HepG2 (cell line): ENCODE data around the gene ANKHD1.

Source experiments
- CCDC6 ChIP-seq: sonication (generic); formaldehyde crosslinking; IDR thresholded peaks from 2 replicates; pipeline ENCODE4 v1.8.1; 2022; ENCODE audit warnings: mild to moderate bottlenecking, missing genetic modification reagents, moderate library complexity
- EZH2 ChIP-seq: conservative IDR thresholded peaks from 2 replicates; pipeline ENCODE4 v1.6.1; 2012; ENCODE audit warnings: mild to moderate bottlenecking, low read depth, low read length, moderate library complexity
- FOXJ3 ChIP-seq: sonication (generic); formaldehyde crosslinking; IDR thresholded peaks from 2 replicates; pipeline ENCODE4 v1.4.0; 2020; ENCODE audit warnings: missing genetic modification reagents, mild to moderate bottlenecking, borderline replicate concordance
- NBN ChIP-seq: fragments of 450-650 bp; conservative IDR thresholded peaks from 2 replicates; pipeline ENCODE4 v1.6.1; 2017
- PHF8 ChIP-seq: sonication (generic); formaldehyde crosslinking; IDR thresholded peaks from 2 replicates; pipeline ENCODE4 v1.5.0; 2020; ENCODE audit warnings: missing genetic modification reagents
- POLR2A ChIP-seq, 2 experiments: IDR thresholded peaks; 2 replicates each; pipeline ENCODE4 v1.6.1; 2011; ENCODE audit warnings: low read depth in 2 of 2, low read length in 2 of 2, mild to moderate bottlenecking in 1 of 2, moderate library complexity in 1 of 2; ENCODE audit not compliant: insufficient read depth in 1 of 2
- SMC3 ChIP-seq: IDR thresholded peaks from 2 replicates; pipeline ENCODE4 v1.6.1; 2011; ENCODE audit warnings: low read length, improper control_type of control experiment
- ZSCAN21 ChIP-seq: sonication (generic); formaldehyde crosslinking; IDR thresholded peaks from 2 replicates; pipeline ENCODE4 v1.8.0; 2022; ENCODE audit warnings: mild to moderate bottlenecking, missing genetic modification reagents, moderate library complexity, borderline replicate concordance
- TF ChIP-seq, protein P1 (sequence below), 2 experiments: sonication (generic) in 1 of 2; formaldehyde crosslinking in 1 of 2; IDR thresholded peaks; 2 replicates each; pipeline versions ENCODE4 v1.5.1 to v1.6.1; 2011 to 2020; ENCODE audit warnings: borderline replicate concordance in 1 of 2, low read depth in 1 of 2, low read length in 1 of 2, mild to moderate bottlenecking in 1 of 2, missing genetic modification reagents in 1 of 2, moderate library complexity in 1 of 2
- TF ChIP-seq, protein P2 (sequence below): sonication (generic); formaldehyde crosslinking; IDR thresholded peaks from 2 replicates; pipeline ENCODE4 v1.8.1; 2023; ENCODE audit warnings: mild to moderate bottlenecking, missing genetic modification reagents
- TF ChIP-seq, protein P3 (sequence below): sonication (generic); formaldehyde crosslinking; IDR thresholded peaks from 2 replicates; pipeline ENCODE4 v1.5.0; 2020; ENCODE audit warnings: mild to moderate bottlenecking, missing genetic modification reagents, moderate library complexity

DNA sequence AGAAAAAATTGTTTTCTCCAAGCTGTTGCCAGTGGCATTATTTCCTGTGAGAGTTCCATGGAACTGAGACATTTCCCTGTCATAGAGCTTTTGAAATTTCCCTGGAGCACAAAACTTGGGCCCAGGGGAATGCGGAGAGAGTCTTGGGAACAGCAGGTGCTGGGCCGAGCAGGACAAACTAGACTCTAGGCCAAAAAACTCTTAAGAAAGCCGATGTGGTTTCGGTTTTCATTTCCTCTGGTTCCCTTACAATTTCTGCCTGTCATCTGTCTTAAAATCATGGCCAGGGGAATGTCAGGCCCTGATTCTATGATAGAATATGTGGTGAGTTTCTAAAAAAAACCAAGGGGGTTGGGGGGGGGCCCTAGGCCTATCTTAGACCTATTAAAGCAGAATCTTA lies 167.6 kb downstream of the ANKHD1 start:
- TF ChIP-seq POLR2A (IDR thresholded peaks at IDR 0.05; ENCODE audit: insufficient read depth in 1 of 2, low read depth in 2 of 2, low read length in 2 of 2): no peak
- no peak for TF ChIP-seq CCDC6 (CRISPR knock-in tag)
- no peak for TF ChIP-seq PHF8 (CRISPR knock-in tag)
- no peak for TF ChIP-seq ZSCAN21
- no peak for TF ChIP-seq FOXJ3 (CRISPR knock-in tag)
- no peak for TF ChIP-seq EZH2
- no peak for TF ChIP-seq NBN
- TF ChIP-seq, protein P1, sequence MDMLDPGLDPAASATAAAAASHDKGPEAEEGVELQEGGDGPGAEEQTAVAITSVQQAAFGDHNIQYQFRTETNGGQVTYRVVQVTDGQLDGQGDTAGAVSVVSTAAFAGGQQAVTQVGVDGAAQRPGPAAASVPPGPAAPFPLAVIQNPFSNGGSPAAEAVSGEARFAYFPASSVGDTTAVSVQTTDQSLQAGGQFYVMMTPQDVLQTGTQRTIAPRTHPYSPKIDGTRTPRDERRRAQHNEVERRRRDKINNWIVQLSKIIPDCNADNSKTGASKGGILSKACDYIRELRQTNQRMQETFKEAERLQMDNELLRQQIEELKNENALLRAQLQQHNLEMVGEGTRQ (IDR thresholded peaks at IDR 0.05; ENCODE audit: low read depth, low read length): no peak
- TF ChIP-seq, protein P1 (CRISPR knock-in tag; IDR thresholded peaks at IDR 0.05; ENCODE audit: borderline replicate concordance): no peak
- no peak for TF ChIP-seq SMC3
- TF ChIP-seq, protein P2, sequence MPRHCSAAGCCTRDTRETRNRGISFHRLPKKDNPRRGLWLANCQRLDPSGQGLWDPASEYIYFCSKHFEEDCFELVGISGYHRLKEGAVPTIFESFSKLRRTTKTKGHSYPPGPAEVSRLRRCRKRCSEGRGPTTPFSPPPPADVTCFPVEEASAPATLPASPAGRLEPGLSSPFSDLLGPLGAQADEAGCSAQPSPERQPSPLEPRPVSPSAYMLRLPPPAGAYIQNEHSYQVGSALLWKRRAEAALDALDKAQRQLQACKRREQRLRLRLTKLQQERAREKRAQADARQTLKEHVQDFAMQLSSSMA (CRISPR knock-in tag): no peak
- TF ChIP-seq, protein P3, sequence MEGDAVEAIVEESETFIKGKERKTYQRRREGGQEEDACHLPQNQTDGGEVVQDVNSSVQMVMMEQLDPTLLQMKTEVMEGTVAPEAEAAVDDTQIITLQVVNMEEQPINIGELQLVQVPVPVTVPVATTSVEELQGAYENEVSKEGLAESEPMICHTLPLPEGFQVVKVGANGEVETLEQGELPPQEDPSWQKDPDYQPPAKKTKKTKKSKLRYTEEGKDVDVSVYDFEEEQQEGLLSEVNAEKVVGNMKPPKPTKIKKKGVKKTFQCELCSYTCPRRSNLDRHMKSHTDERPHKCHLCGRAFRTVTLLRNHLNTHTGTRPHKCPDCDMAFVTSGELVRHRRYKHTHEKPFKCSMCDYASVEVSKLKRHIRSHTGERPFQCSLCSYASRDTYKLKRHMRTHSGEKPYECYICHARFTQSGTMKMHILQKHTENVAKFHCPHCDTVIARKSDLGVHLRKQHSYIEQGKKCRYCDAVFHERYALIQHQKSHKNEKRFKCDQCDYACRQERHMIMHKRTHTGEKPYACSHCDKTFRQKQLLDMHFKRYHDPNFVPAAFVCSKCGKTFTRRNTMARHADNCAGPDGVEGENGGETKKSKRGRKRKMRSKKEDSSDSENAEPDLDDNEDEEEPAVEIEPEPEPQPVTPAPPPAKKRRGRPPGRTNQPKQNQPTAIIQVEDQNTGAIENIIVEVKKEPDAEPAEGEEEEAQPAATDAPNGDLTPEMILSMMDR: no peak
